NCI-H1694 (cell line): ENCODE data around the gene POM121C.
"Not testable (repeated sequence)": the region's sequence is repeated elsewhere in the genome, so short reads cannot be mapped to it uniquely, and the experiment has no call there.

Experiments used
- DNase-seq: peaks from one replicate; lab custom pipeline; 2025; lab: John Stamatoyannopoulos, UW

Gene POM121C

GRCh38 chr7:75423481-75423880 is 62.6 kb downstream of the POM121C start:
- not testable (repeated sequence) for DNase-seq

GRCh38 chr7:75421798-75422710 is 64.0 kb downstream of the POM121C start:
- not testable (repeated sequence) for DNase-seq

GRCh38 chr7:75420152-75420551 is 65.9 kb downstream of the POM121C start:
- not testable (repeated sequence) for DNase-seq

- not testable (repeated sequence) for DNase-seq
These were observed 66.4 kb downstream of the POM121C start for GRCh38 chr7:75419693-75420092.

- DNase-seq = not testable (repeated sequence)
These were observed 66.9 kb downstream of the POM121C start for GRCh38 chr7:75419210-75419609.

- not testable (repeated sequence) for DNase-seq
These were observed 67.7 kb downstream of the POM121C start for GRCh38 chr7:75418292-75418858.

GRCh38 chr7:75416787-75417186 is 69.3 kb downstream of the POM121C start:
- not testable (repeated sequence) for DNase-seq

- not testable (repeated sequence) for DNase-seq
These were observed 70.2 kb downstream of the POM121C start for GRCh38 chr7:75415829-75416373.

- not testable (repeated sequence) for DNase-seq
These were observed 70.7 kb downstream of the POM121C start for GRCh38 chr7:75415428-75415817.

- not testable (repeated sequence) for DNase-seq
These were observed 71.2 kb downstream of the POM121C start for GRCh38 chr7:75414708-75415427.

GRCh38 chr7:75414204-75414603 is 71.9 kb downstream of the POM121C start:
- DNase-seq = not testable (repeated sequence)

- not testable (repeated sequence) for DNase-seq
These were observed 75.3 kb downstream of the POM121C start for GRCh38 chr7:75410823-75411173.

GRCh38 chr7:75409880-75410822 is 75.9 kb downstream of the POM121C start:
- not testable (repeated sequence) for DNase-seq

GRCh38 chr7:75404663-75405062 is 81.4 kb downstream of the POM121C start:
- DNase-seq = not testable (repeated sequence)

- DNase-seq = not testable (repeated sequence)
These were observed 82.3 kb downstream of the POM121C start for GRCh38 chr7:75403455-75404443.

- DNase-seq = not testable (repeated sequence)
These were observed 85.5 kb downstream of the POM121C start for GRCh38 chr7:75400575-75400974.

- not testable (repeated sequence) for DNase-seq
These were observed 87.1 kb downstream of the POM121C start for GRCh38 chr7:75398771-75399700.

- DNase-seq = not testable (repeated sequence)
These were observed 88.2 kb downstream of the POM121C start for GRCh38 chr7:75397865-75398264.

- DNase-seq = not testable (repeated sequence)
These were observed 90.8 kb downstream of the POM121C start, which contains the start of gene TRIM73 for GRCh38 chr7:75395329-75395728. TRIM73 (plus strand) TSS chr7:75395629; CDS start chr7:75398934, 3,305 bp downstream.
